ENCODE data around the gene LAIR2. TPM values are rescaled to one million over a fixed set of nuclear protein-coding genes. Genes with fewer than 3 reads are reported as not detected.

Gene LAIR2
- total and polyA plus RNA-seq, 2 of the 13 experiments (the other 11 are each of a cell fraction or from before 2014, with no cell fraction given) = 1.3 to 1.9 TPM

DNA sequence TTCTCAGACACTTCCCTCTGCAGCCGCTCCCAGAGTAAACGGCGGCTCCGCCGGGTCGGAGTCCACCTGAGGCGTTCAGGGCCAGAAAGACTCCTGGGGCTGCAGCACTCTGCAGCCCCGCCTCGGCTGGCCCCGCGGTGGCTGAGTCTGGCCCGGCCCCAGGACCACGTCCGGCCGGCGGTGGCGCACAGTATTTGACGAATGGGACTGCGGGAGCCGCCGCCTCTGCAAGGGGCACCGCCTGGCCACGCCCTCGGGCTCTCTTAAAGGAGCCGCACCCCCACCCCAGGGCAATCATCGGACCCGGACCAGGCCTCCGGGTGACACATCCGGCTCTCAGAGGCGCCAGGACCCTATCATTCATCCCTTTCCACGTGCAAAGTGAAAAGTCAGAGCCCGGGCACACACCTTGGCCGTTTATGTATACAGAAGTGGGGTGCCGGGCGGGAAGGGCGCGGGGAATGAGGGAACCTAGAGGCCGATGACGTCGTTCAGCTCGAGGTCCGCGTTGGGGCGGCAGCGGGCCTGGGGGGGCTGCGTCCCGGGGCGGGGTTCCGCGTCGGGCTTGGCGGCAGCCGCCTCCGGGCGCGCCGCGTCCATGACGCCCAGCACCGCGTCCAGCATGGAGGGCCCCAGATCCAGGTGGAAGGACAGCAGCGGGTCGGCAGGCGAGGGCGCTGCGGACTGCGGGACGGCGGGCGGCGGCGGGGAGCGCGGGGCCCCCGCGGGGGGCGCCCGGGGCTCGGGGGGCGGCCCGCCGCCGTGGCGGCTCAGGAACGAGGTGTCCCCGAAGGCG is 37.8 kb upstream of the LAIR2 start (continued):
- no peak for TF ChIP-seq EP300 (IDR thresholded peaks at IDR 0.05; ENCODE audit: low read depth in 2 of 2, low read length in 2 of 2)
- TF ChIP-seq EP300 (CRISPR knock-in tag; IDR thresholded peaks at IDR 0.05; ENCODE audit: borderline replicate concordance) = no peak
- TF ChIP-seq, protein P1, sequence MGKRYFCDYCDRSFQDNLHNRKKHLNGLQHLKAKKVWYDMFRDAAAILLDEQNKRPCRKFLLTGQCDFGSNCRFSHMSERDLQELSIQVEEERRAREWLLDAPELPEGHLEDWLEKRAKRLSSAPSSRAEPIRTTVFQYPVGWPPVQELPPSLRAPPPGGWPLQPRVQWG (CRISPR knock-in tag; IDR thresholded peaks at IDR 0.05; ENCODE audit: borderline replicate concordance, low read depth) = no peak
- no peak for TF ChIP-seq STAG1 (CRISPR knock-in tag; IDR thresholded peaks at IDR 0.05)
- TF ChIP-seq CBX5 (CRISPR knock-in tag; IDR thresholded peaks at IDR 0.05; ENCODE audit: borderline replicate concordance) = no peak
- TF ChIP-seq, protein P2, sequence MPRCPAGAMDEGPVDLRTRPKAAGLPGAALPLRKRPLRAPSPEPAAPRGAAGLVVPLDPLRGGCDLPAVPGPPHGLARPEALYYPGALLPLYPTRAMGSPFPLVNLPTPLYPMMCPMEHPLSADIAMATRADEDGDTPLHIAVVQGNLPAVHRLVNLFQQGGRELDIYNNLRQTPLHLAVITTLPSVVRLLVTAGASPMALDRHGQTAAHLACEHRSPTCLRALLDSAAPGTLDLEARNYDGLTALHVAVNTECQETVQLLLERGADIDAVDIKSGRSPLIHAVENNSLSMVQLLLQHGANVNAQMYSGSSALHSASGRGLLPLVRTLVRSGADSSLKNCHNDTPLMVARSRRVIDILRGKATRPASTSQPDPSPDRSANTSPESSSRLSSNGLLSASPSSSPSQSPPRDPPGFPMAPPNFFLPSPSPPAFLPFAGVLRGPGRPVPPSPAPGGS (CRISPR knock-in tag; IDR thresholded peaks at IDR 0.05) = no peak
- peak; percentile 22; the same call in 1 of the 2 replicates for TF ChIP-seq SIN3A (IDR thresholded peaks at IDR 0.05; ENCODE audit: borderline replicate concordance, low read depth, low read length)
- TF ChIP-seq FOXK1 (CRISPR knock-in tag; IDR thresholded peaks at IDR 0.05; ENCODE audit: borderline replicate concordance, low read depth) = no peak
- TF ChIP-seq, protein P3, sequence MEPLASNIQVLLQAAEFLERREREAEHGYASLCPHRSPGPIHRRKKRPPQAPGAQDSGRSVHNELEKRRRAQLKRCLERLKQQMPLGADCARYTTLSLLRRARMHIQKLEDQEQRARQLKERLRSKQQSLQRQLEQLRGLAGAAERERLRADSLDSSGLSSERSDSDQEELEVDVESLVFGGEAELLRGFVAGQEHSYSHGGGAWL (CRISPR knock-in tag; IDR thresholded peaks at IDR 0.05) = no peak; the same call in 1 of the 2 replicates
- TF ChIP-seq ZFP36L2 (CRISPR knock-in tag; IDR thresholded peaks at IDR 0.05) = no peak
- no peak for TF ChIP-seq KDM6A (CRISPR knock-in tag; IDR thresholded peaks at IDR 0.05; ENCODE audit: low read depth)
- peak; percentile 68 for TF ChIP-seq ZNF264 (CRISPR knock-in tag; IDR thresholded peaks at IDR 0.05)
- TF ChIP-seq, protein P4, sequence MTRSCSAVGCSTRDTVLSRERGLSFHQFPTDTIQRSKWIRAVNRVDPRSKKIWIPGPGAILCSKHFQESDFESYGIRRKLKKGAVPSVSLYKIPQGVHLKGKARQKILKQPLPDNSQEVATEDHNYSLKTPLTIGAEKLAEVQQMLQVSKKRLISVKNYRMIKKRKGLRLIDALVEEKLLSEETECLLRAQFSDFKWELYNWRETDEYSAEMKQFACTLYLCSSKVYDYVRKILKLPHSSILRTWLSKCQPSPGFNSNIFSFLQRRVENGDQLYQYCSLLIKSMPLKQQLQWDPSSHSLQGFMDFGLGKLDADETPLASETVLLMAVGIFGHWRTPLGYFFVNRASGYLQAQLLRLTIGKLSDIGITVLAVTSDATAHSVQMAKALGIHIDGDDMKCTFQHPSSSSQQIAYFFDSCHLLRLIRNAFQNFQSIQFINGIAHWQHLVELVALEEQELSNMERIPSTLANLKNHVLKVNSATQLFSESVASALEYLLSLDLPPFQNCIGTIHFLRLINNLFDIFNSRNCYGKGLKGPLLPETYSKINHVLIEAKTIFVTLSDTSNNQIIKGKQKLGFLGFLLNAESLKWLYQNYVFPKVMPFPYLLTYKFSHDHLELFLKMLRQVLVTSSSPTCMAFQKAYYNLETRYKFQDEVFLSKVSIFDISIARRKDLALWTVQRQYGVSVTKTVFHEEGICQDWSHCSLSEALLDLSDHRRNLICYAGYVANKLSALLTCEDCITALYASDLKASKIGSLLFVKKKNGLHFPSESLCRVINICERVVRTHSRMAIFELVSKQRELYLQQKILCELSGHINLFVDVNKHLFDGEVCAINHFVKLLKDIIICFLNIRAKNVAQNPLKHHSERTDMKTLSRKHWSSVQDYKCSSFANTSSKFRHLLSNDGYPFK (CRISPR knock-in tag; IDR thresholded peaks at IDR 0.05; ENCODE audit: borderline replicate concordance) = peak; percentile 65; the same call in 1 of the 2 replicates
- no peak for TF ChIP-seq POLR2AphosphoS2 (IDR thresholded peaks at IDR 0.05; ENCODE audit: low read depth, low read length)
- no peak for TF ChIP-seq ZNF446 (CRISPR knock-in tag; IDR thresholded peaks at IDR 0.05)
- TF ChIP-seq ZNF678 (CRISPR knock-in tag; IDR thresholded peaks at IDR 0.05) = no peak
- no peak for TF ChIP-seq MXD4 (CRISPR knock-in tag; IDR thresholded peaks at IDR 0.05)
- TF ChIP-seq, protein P5, sequence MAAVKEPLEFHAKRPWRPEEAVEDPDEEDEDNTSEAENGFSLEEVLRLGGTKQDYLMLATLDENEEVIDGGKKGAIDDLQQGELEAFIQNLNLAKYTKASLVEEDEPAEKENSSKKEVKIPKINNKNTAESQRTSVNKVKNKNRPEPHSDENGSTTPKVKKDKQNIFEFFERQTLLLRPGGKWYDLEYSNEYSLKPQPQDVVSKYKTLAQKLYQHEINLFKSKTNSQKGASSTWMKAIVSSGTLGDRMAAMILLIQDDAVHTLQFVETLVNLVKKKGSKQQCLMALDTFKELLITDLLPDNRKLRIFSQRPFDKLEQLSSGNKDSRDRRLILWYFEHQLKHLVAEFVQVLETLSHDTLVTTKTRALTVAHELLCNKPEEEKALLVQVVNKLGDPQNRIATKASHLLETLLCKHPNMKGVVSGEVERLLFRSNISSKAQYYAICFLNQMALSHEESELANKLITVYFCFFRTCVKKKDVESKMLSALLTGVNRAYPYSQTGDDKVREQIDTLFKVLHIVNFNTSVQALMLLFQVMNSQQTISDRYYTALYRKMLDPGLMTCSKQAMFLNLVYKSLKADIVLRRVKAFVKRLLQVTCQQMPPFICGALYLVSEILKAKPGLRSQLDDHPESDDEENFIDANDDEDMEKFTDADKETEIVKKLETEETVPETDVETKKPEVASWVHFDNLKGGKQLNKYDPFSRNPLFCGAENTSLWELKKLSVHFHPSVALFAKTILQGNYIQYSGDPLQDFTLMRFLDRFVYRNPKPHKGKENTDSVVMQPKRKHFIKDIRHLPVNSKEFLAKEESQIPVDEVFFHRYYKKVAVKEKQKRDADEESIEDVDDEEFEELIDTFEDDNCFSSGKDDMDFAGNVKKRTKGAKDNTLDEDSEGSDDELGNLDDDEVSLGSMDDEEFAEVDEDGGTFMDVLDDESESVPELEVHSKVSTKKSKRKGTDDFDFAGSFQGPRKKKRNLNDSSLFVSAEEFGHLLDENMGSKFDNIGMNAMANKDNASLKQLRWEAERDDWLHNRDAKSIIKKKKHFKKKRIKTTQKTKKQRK (IDR thresholded peaks at IDR 0.05; ENCODE audit: low read length) = no peak
- TF ChIP-seq, protein P6, sequence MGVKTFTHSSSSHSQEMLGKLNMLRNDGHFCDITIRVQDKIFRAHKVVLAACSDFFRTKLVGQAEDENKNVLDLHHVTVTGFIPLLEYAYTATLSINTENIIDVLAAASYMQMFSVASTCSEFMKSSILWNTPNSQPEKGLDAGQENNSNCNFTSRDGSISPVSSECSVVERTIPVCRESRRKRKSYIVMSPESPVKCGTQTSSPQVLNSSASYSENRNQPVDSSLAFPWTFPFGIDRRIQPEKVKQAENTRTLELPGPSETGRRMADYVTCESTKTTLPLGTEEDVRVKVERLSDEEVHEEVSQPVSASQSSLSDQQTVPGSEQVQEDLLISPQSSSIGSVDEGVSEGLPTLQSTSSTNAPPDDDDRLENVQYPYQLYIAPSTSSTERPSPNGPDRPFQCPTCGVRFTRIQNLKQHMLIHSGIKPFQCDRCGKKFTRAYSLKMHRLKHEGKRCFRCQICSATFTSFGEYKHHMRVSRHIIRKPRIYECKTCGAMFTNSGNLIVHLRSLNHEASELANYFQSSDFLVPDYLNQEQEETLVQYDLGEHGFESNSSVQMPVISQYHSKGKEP (CRISPR knock-in tag; IDR thresholded peaks at IDR 0.05) = no peak
- no peak for TF ChIP-seq RORA (CRISPR knock-in tag; IDR thresholded peaks at IDR 0.05)
